ENCODE data around the gene VSNL1.

Gene VSNL1

GRCh38 chr2:17517481-17518211, 22.9 kb upstream of the VSNL1 start:
- TF ChIP-seq, protein P1, sequence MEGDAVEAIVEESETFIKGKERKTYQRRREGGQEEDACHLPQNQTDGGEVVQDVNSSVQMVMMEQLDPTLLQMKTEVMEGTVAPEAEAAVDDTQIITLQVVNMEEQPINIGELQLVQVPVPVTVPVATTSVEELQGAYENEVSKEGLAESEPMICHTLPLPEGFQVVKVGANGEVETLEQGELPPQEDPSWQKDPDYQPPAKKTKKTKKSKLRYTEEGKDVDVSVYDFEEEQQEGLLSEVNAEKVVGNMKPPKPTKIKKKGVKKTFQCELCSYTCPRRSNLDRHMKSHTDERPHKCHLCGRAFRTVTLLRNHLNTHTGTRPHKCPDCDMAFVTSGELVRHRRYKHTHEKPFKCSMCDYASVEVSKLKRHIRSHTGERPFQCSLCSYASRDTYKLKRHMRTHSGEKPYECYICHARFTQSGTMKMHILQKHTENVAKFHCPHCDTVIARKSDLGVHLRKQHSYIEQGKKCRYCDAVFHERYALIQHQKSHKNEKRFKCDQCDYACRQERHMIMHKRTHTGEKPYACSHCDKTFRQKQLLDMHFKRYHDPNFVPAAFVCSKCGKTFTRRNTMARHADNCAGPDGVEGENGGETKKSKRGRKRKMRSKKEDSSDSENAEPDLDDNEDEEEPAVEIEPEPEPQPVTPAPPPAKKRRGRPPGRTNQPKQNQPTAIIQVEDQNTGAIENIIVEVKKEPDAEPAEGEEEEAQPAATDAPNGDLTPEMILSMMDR (IDR thresholded peaks at IDR 0.05; ENCODE audit: low read depth, low read length): no peak
- Histone ChIP-seq H3K9me3 (ENCODE audit: severe bottlenecking) (no peaks in the 10 kb centered on the region), H3K27me3 (ENCODE audit: insufficient read depth, low read depth, severe bottlenecking) (no peaks in the 10 kb centered on the region), H3K27ac (peak overlapping the region; percentile 85), H3K4me3 (ENCODE audit: low read depth, low read length) (peak overlapping the region; percentile 52), H3K36me3 (no peaks in the 10 kb centered on the region)
- DNase-seq: no peak

DNA sequence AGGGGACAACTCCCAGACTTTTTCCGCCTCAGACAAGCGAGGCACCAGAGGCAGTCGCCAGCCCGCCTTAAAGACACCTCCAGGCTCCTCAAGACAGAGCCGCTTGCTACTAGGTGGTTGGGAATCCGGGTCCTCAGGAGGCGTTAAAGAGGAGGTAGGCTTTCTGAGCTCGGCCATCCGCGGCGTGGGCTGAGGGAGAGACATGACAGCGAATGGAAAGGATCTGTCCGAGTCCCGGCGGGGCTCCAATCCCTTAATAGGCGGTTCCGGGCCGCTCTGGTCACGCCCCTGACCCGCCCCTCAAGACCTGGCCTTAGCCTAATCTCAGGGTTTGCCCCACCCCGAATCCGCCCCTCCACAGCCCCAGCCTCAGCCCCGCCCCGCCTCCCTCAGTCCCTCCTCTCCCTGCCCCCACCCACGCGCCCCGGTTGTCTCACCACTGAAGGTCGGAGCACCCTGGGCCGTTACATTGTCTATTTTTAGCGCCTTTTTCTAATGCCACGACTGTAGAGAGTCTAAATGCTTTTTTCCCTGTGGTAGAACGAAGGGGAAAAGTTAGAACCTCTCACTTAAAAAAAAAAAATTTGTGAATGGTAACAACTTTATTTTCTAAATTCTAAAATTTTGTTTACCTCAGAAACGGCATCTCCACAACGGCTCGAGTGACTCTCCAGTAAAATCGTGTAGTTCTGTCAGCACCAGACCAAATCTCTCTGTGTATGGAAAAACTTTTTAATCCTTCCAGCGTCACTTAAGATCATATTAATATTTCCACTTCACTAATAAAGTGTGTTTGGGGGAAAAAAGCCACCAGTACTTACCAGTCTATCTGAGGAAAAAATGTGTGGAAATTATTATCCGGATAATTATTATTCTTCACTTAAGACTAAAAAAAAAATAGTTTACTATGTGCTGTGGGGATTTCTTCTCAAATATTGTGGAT, 22.0 kb upstream of the VSNL1 start, which contains the start of gene RAD51AP2:
RAD51AP2 (minus strand) TSS at position 229 of the 943 bp plus-strand sequence; CDS start at position 204, 25 bp downstream.
- peak within 1 kb of the TSS; percentile 85 for H3K27ac ChIP-seq

GRCh38 chr2:17519486-17519885, 21.0 kb upstream of the VSNL1 start:
- no peaks in the 10 kb centered on the region for H3K9me3 ChIP-seq (ENCODE audit: severe bottlenecking)
- no peak overlapping the region for H3K27ac ChIP-seq
- no peaks in the 10 kb centered on the region for H3K27me3 ChIP-seq (ENCODE audit: insufficient read depth, low read depth, severe bottlenecking)
- no peak for DNase-seq
- no peaks in the 10 kb centered on the region for H3K36me3 ChIP-seq
- TF ChIP-seq, protein P1 (IDR thresholded peaks at IDR 0.05; ENCODE audit: low read depth, low read length): no peak
- no peak overlapping the region for H3K4me3 ChIP-seq (ENCODE audit: low read depth, low read length)

More for the DNA sequence above, 22.0 kb upstream of the VSNL1 start, which contains the start of gene RAD51AP2:
- no peaks in the 10 kb centered on the region for H3K27me3 ChIP-seq (ENCODE audit: insufficient read depth, low read depth, severe bottlenecking)
- peak; percentile 98 for DNase-seq
- H3K36me3 ChIP-seq: no peaks in the 10 kb centered on the region
- peak within 1 kb of the TSS; percentile 52 for H3K4me3 ChIP-seq (ENCODE audit: low read depth, low read length)
- TF ChIP-seq, protein P1 (IDR thresholded peaks at IDR 0.05; ENCODE audit: low read depth, low read length): no peak
- no peaks in the 10 kb centered on the region for H3K9me3 ChIP-seq (ENCODE audit: severe bottlenecking)

GRCh38 chr2:17520761-17521160, 19.7 kb upstream of the VSNL1 start:
- no peak for DNase-seq
- no peaks in the 10 kb centered on the region for H3K36me3 ChIP-seq
- H3K4me3 ChIP-seq (ENCODE audit: low read depth, low read length): no peak overlapping the region
- TF ChIP-seq, protein P1 (IDR thresholded peaks at IDR 0.05; ENCODE audit: low read depth, low read length): no peak
- no peak overlapping the region for H3K27ac ChIP-seq
- H3K27me3 ChIP-seq (ENCODE audit: insufficient read depth, low read depth, severe bottlenecking): no peaks in the 10 kb centered on the region
- no peaks in the 10 kb centered on the region for H3K9me3 ChIP-seq (ENCODE audit: severe bottlenecking)

DNA sequence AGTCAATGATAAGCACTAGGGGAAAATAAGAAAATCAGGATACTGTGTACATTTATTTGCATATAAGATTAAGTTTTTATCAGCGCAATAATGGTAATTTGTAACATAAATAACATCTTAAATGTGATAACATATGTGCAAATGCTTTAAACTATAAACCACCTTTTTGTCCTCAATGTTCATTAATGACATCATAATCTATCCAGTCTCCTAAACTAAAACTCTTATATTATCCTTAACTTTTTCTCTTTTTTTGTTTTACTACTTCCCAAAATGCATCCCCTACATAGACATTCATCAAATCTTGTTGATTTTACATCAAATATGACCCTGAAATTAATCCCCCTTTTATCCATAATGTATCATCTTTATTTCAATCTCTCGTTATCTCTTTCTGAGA, 18.9 kb upstream of the VSNL1 start:
- TF ChIP-seq, protein P1 (IDR thresholded peaks at IDR 0.05; ENCODE audit: low read depth, low read length): no peak
- DNase-seq: no peak
- Histone ChIP-seq H3K36me3 (no peaks in the 10 kb centered on the region), H3K27me3 (ENCODE audit: insufficient read depth, low read depth, severe bottlenecking) (no peaks in the 10 kb centered on the region), H3K9me3 (ENCODE audit: severe bottlenecking) (no peaks in the 10 kb centered on the region), H3K4me3 (ENCODE audit: low read depth, low read length) (no peak overlapping the region), H3K27ac (no peak overlapping the region)
